Midbrain (tissue), 1 donor: ENCODE results near the gene SPHKAP.
"Not testable (repeated sequence)": the region's sequence is repeated elsewhere in the genome, so short reads cannot be mapped to it uniquely, and the experiment has no call there.

Experiments used
- DNase-seq: peaks from one replicate; lab custom pipeline; 2025; lab: John Stamatoyannopoulos, UW

SPHKAP gene

DNA sequence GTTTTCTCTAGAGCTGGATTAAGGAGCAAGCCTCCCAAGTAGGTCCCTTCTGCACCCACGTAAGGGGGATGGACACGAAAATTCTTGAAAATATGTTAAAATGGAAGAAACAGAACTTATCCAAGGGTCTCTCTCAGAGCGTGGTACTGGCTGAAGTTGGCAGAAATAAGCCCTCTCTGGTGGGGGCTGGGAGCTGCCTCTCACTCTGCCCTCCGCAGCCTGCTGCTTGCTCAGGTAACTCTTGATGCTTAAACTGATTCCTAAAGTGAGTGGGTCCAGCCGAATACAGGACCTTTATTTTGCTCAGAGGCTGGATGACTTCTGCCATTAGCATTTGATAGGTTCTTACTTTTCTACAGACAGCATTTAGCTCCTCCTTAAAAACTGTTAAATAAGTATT, 78.1 kb downstream of the SPHKAP start:
- no peak for DNase-seq

DNA sequence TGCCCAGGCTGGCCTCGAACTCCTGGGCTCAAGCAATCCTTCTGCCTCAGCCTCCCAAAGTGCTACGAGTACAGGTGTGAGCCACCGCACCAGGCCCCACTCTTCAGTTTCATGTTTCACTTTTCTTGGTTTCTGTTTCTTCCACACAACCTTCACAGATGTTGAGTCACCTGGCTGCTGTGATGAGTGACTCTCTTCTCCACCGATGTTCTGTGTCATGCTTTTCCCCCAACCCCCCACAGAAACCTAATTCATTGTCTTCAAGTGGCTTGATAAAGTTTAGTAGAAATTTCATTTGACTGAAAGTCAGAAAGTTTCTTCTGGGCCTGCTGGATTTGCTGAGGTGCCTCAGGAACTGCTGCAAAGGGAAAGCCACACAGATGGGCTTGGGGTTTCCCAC, 78.5 kb downstream of the SPHKAP start:
- DNase-seq: no peak

- no peak for DNase-seq
Measured at GRCh38 chr2:228094377-228094921, 87.0 kb downstream of the SPHKAP start.

DNA sequence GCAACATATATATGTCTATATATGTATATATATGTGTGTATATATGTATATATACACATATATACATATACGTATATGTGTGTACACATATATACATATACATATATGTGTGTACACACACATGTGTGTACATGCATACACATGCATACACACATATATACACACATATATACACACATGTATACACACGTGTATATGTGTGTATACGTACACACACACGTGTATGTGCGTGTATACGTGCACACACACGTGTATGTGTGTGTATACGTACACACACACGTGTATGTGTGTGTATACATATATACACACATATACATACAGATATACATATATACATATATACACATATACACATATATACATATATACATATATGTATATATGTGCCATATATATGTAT, 89.4 kb downstream of the SPHKAP start:
- DNase-seq: no peak

GRCh38 chr2:228086561-228086960, 94.9 kb downstream of the SPHKAP start:
- no peak for DNase-seq

DNA sequence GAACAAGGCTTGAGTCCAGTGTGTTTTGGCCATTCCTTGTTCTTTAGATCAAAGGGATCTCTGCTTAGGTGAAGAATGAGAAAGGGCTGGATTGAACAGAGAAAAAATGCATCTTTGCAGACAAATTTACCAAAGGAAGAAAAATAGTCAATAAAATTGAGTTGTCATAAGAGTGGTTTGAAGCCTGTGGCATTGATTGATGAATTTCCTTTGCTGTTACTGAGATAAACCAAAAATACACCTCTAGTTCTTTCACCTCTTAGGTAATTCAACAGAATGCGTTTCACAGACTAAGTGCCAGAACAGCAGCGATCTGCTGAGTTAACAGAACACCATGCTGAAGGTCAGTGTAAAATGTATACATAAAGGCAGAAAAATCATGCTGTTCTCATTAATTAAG, 96.8 kb downstream of the SPHKAP start:
- DNase-seq: no peak

- DNase-seq: no peak
Measured at GRCh38 chr2:228083131-228083530, 98.4 kb downstream of the SPHKAP start.

DNA sequence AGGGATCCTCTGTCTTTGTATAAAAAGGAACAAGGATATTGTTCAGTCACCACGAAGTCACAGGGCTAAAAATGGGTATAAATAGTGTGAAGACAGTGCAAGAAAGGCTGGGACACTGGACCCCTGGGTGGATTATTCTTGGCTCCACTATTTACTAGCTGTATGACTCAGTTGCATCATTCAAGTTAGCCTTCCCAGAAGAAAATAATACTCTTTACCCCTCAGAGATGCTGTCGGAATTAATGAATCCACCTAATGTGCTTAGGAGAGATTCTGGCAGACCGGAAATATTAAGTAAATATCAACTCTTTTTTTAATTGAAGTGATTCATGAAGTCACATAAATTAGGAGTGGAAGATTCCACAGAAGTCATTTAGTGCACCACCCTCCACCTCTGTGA, 98.9 kb downstream of the SPHKAP start:
- DNase-seq: no peak

DNA sequence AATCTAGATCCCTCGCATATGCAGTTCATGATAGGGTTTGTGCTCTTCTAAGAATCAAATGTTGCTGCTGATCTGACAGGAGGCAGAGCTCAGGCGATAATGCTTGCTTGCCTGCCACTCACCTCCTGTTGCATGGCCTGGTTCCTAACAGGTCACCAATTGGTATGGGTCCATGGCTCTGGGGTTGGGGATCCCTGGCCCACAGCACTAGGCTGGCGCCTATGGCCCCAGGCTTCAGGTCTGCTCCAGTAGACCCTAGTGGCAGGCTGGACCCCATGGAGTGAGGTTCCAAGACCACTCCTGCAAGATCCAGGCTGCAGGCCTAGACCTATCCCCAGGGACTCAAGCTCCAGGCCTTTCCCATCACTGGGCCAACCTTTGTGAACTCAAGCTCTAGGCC, 102.3 kb downstream of the SPHKAP start:
- no peak for DNase-seq

DNA sequence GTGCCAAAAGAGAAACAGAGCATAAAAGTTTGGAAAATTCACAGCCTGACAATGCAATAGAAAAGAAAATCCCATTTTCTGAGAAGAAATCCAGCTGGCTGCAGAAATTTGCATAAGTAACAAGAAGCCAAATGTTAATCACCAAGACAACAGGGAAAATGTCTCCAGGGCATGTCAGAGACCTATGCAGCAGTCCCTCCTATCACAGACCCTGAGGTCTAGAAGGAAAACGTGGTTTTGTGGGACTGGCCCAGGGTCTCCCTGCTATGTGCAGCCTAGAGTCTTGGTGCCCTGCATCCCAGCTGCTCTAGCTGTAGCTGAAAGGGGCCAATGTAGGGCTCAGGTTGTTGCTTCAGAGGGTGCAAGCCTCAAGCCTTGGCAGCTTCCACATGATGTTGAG, 104.8 kb downstream of the SPHKAP start:
- not testable (repeated sequence) for DNase-seq

DNA sequence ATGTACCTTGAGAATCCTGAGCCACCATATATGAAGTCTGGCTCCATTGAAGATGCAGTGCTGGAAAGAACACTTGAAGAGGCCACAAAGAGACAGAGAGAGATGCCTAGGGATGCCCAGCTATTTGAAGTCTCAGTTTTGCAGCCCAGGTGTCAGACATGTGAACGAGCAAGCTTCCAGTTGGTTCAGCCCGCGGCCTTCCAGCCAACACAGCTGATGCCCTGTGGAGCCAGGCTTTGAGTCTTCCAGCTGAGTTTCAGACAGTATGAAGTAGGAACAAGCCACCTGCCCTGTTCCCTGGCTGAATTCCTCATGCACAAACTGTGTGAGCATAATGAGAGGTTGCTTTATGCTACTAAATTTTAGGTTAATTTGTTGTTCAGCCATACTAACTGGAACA, 108.8 kb downstream of the SPHKAP start:
- no peak for DNase-seq

DNA sequence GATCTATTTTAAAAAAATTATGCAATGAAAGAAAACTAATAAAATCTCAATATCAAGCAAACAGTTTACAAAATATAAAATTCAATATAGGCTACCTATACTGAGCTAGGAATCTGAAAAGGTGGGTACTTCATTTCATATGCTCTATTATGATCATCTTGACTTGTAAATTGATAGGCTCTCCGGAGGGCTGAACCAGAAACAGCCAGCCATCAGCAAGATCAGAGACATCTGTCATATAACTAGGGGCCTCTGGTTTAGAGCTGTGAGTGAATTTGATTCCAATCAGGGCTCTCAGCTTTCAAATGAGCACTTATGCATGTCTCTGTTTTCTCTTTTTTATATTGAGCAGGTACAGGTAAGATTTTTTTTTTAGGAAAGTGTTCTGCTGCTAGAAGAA, 114.2 kb downstream of the SPHKAP start:
- no peak for DNase-seq

DNA sequence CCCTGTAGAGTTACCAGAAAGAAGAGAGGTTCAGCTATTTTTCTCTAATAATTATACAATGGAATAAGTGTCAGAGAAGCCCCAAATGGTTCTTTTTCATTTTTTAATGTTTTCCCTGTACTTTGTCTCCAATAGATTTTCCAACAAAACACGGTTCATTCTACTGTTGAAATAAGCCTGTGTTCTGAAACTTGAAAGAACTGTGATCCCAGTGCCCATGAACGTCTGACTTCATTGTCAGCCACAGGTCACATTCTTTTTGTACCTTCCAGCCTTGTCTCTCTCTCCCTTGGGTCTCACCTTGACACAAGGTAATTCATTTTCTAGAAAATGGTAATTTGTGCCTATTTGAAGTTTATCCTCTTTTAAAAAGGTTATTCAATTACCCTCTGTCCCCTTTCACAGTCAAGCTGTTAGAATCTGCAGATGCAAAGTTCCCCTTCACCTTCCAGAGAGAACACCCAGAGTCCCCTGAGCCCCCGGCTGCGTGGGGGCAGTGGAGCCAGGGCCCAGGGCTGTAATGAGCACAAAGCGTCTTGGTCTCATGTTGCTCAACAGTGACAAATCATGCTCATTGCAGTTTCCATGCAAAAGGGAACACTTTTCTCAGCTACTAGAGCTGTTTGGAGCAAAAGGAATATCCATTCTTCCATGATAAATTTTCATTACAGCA, 115.2 kb downstream of the SPHKAP start:
- no peak for DNase-seq

- DNase-seq: no peak
Measured at GRCh38 chr2:228065686-228066085, 115.8 kb downstream of the SPHKAP start.

DNA sequence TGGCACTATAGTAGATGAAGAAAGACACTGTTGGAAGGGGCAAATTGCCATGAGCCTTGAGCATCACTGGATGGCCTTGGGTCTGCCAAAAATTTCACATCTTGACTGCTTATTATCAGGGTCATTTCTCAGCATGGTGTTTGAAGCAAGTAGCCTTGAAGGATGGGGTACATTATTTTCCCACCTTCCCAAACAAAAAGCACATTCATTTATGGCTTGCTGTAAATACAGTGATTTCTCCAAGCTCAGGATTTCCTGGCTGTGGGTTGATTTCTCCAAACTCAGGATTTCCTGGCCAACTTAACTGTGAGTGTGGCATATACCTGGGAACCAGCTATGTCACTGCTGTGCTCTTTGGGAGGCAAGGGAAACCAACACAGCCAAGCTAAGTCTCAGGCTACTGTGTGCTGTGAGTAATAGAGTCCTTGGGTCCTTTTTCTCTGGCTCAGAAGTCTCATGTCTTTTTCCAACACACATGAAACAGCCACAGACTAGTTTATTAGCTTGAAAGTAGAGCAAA, 116.6 kb downstream of the SPHKAP start:
- DNase-seq: no peak

- no peak for DNase-seq
Measured at GRCh38 chr2:228064024-228064423, 117.5 kb downstream of the SPHKAP start.

DNA sequence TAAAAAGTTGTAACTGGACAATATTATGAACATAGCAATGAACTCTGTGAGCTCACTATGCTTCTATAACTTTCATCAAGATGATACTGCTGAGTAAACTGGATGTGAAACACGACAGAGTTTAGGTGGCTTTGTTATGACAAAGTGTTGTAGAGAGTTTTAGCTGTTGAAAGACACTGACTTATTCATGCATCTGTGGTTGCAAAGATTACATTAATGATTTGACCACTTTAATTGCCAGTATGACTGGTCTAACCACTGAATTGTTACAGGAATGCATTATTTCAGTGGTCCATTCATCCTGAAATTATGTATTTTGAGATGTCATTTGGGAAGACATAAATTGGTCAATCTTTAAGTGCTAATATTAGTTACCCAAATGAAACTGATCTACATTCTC, 117.9 kb downstream of the SPHKAP start:
- DNase-seq: no peak

- DNase-seq: no peak
Measured at GRCh38 chr2:228059735-228060134, 121.8 kb downstream of the SPHKAP start.

DNA sequence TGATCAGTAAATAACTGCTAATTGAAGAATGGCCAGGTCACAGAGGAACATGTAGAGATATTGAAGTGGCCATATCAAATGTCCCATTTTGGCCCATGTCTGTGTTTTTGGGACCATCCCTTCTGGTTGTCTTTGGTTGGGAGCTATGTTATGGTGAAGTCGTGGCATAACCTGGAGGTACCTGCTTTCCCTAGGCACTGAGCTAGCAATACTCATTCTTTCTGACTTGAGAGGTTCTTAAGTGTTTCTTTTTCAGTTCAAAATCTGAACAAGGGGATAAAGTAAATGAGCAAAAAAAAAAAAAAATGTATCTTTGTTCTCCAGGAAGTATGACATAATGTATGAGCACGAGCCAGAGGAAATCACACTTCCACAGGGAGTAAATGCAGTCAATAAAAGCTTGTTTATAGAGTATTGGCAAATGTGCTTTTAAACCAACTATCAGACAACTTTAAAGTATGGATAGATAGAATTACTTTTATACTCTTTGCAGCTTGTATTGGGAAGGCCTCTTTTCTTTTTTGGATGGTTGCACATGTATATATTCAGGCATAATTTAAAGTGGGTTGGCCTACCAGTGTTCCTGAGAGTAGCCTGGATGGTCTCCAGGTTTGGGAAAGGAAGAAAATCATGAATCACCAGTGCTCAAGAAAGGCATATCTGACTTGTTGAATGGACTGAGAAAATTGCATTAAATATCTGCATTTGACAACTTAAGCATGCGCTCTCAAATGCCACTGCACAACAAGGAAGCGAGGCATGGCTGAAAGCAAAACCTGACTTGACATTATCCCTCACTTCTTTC, 125.0 kb downstream of the SPHKAP start:
- DNase-seq: no peak

GRCh38 chr2:228048838-228049490, 132.5 kb downstream of the SPHKAP start:
- DNase-seq: peak; percentile 27

DNA sequence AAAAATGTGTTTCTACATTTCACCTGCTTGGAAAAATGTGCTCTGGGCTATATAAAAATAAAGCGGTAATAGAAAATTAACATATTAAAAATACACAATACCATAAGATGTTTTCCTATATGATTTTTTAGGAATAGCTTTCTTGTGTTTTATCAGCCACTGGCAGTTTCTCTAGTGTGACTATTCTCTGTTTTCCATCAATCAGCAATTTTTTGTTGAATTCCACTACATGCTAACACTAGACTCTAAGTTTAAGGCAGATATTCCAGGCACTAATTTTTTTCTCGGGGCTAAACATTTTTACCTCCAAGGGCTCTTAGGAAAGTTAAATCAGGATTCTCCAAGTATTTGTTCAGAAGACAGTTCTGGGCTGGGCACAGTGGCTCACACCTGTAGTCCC, 140.5 kb downstream of the SPHKAP start:
- DNase-seq: no peak

GRCh38 chr2:228039752-228040534, 141.5 kb downstream of the SPHKAP start:
- DNase-seq: no peak
